GM23248 (cell line): ENCODE results near the gene GPR35. TPM values are rescaled to one million over a fixed set of nuclear protein-coding genes. Genes with fewer than 3 reads are reported as not detected.

Experiments
- DNase-seq: peaks from one replicate; pipeline ENCODE4 v3.0.0-alpha.2; 2015
- H2AFZ ChIP-seq: fragments of 200-600 bp; sonication (generic); 2 replicates; pipeline ENCODE4 v1.6.1; 2016; ENCODE audit warnings: antibody characterized with exemption
- H3F3A ChIP-seq: fragments of 200-600 bp; sonication (generic); 2 replicates; pipeline ENCODE4 v1.6.1; 2016; ENCODE audit warnings: mild to moderate bottlenecking, antibody characterized with exemption, mixed run types; ENCODE audit not compliant: insufficient read depth
- H3K27ac ChIP-seq: fragments of 200-600 bp; sonication (generic); 2 replicates; pipeline ENCODE4 v1.5.1; 2016; ENCODE audit warnings: mild to moderate bottlenecking
- H3K27me3 ChIP-seq: fragments of 200-600 bp; sonication (generic); replicated peaks from 2 replicates; pipeline ENCODE4 v1.6.1; 2016; ENCODE audit warnings: mild to moderate bottlenecking; ENCODE audit not compliant: insufficient read depth
- H3K36me3 ChIP-seq: fragments of 200-600 bp; sonication (generic); 2 replicates; pipeline ENCODE4 v1.6.1; 2016; ENCODE audit warnings: low read depth, mild to moderate bottlenecking
- H3K4me1 ChIP-seq: fragments of 200-600 bp; sonication (generic); 2 replicates; pipeline ENCODE4 v1.6.1; 2016; ENCODE audit warnings: mild to moderate bottlenecking; ENCODE audit not compliant: insufficient read depth
- H3K4me2 ChIP-seq: fragments of 200-600 bp; sonication (generic); one replicate; pipeline ENCODE4 v1.6.1; 2016; ENCODE audit warnings: mild to moderate bottlenecking; ENCODE audit not compliant: unreplicated experiment
- H3K4me3 ChIP-seq: fragments of 200-600 bp; sonication (generic); 2 replicates; pipeline ENCODE4 v1.5.1; 2016; ENCODE audit warnings: mild to moderate bottlenecking
- H3K79me2 ChIP-seq: fragments of 200-600 bp; sonication (generic); 2 replicates; pipeline ENCODE4 v1.6.1; 2016; ENCODE audit warnings: mild to moderate bottlenecking; ENCODE audit not compliant: insufficient read depth
- H3K9ac ChIP-seq: fragments of 200-600 bp; sonication (generic); 2 replicates; pipeline ENCODE4 v1.6.1; 2016; ENCODE audit warnings: mild to moderate bottlenecking
- H3K9me2 ChIP-seq: fragments of 200-600 bp; sonication (generic); 2 replicates; pipeline ENCODE4 v1.6.1; 2016; ENCODE audit warnings: mixed run types, mild to moderate bottlenecking, moderate library complexity; ENCODE audit not compliant: insufficient read depth
- H3K9me3 ChIP-seq: fragments of 200-600 bp; sonication (generic); one replicate; pipeline ENCODE4 v1.6.1; 2017; ENCODE audit warnings: low read depth
- H4K20me1 ChIP-seq: fragments of 200-600 bp; sonication (generic); 2 replicates; pipeline ENCODE4 v1.6.0; 2016; ENCODE audit not compliant: insufficient read depth
- EZH2 ChIP-seq: fragments of 200-600 bp; sonication (generic); IDR thresholded peaks from 2 replicates; pipeline ENCODE4 v1.6.1; 2018; ENCODE audit warnings: antibody characterized with exemption, mild to moderate bottlenecking; ENCODE audit not compliant: insufficient read depth, poor library complexity, severe bottlenecking
- EZH2phosphoT487 ChIP-seq: fragments of 200-600 bp; sonication (generic); IDR thresholded peaks from 2 replicates; pipeline ENCODE4 v1.6.1; 2018; ENCODE audit warnings: antibody characterized with exemption, moderate library complexity, mild to moderate bottlenecking, low read depth; ENCODE audit not compliant: insufficient read depth
- WGBS, 2 experiments: methylation state at CpG; one replicate each; pipeline ENCODE4 v1.1.6; 2015 to 2017; ENCODE audit warnings: low lambda C conversion rate in 2 of 2, low coverage in 1 of 2; ENCODE audit errors: missing lambda C conversion rate in 2 of 2; 5-methylcytosine and 5-hydroxymethylcytosine counted together
- in situ Hi-C: fragments of 300-500 bp; cut with MboI; formaldehyde crosslinking; loops from 2 replicates; pipeline ENCODE4 v1.15.0; 2020
- polyA plus RNA-seq: library from polyadenylated mRNA; unstranded; fragments of >200 nt; fragmentation: Nextera tagmentation; extraction: Ambion mirVana; gene quantifications from 2 replicates; pipeline ENCODE4 v1.2.1, GENCODE V29; 2016
- total RNA-seq: library from RNA; depleted of rRNA; stranded (reverse); fragments of >200 nt; shearing (Covaris generic); gene quantifications from 2 replicates; pipeline ENCODE4 v1.2.3, GENCODE V29; 2014; rRNA removed

The GPR35 gene, protein sequence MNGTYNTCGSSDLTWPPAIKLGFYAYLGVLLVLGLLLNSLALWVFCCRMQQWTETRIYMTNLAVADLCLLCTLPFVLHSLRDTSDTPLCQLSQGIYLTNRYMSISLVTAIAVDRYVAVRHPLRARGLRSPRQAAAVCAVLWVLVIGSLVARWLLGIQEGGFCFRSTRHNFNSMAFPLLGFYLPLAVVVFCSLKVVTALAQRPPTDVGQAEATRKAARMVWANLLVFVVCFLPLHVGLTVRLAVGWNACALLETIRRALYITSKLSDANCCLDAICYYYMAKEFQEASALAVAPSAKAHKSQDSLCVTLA
- total RNA-seq = 0.25 TPM in 1 of 2 replicates, not detected in the other
- 0.14 and 0.27 TPM in 2 replicates for polyA plus RNA-seq

DNA sequence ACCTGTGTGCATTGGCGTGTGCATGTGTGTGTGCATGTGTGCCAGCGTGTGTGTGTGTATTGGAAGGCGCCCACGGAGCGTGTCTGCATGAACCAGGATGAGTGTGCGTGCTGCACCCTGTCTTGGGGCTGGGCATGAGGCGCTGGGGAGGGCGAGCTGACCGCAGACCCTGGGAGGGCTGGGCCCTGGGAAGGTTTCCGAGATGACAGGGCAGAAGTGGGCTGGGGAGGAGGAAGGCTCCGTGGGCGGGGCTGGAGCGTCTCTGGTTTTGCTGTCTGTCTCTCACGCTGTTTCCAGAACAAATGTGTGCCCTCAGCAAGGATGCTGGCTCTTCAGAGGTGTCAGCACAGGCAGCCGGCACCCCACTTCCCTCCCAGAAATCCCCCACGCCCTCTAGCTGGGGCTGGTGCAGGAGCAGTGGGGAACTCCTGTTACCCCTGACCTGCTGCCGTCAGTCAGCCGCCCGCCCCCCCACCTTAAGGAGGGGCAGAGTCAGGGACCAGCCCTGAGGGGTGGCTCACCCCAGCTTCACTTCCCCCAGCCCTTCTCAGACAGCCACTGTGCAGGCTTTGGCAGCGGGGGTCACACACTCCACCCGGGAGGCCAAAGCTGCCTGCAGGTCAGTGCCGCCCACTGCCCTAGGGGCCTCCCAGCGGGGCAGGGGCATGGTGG, at the start of gene GPR35:
Gene GPR35, plus strand, starts transcription at position 531 of the 672 bp plus-strand sequence. CDS start 4,473 bp downstream, outside the sequence.
- Histone ChIP-seq H3K4me1 (0 out of 2 replicates have a peak, but pooled peaks cover 3% of the 10 kb centered on the region), H2AFZ (0 out of 2 replicates have a peak within 1 kb of the TSS, but pooled peaks have one; percentile 36), H3K9me2 (no peaks in the 10 kb centered on the region), H3K79me2 (no peaks in the 10 kb centered on the region), H3K4me2 (no peak within 1 kb of the TSS), H3K9ac (no peak within 1 kb of the TSS), H3K9me3 (no peaks in the 10 kb centered on the region), H4K20me1 (no peaks in the 10 kb centered on the region), H3F3A (no peaks in the 10 kb centered on the region), H3K4me3 (no peak within 1 kb of the TSS), H3K27ac (no peak within 1 kb of the TSS), H3K36me3 (no peaks in the 10 kb centered on the region), H3K27me3 (no peaks in the 10 kb centered on the region)
- in situ Hi-C loops = no loop called here
- TF ChIP-seq EZH2 = no peak
- no peak for TF ChIP-seq EZH2phosphoT487
- DNase-seq = peak; percentile 86
- 21 to 29% methylated on average over 10 to 22 of the region's 23 CpGs for WGBS, 2 experiments

DNA sequence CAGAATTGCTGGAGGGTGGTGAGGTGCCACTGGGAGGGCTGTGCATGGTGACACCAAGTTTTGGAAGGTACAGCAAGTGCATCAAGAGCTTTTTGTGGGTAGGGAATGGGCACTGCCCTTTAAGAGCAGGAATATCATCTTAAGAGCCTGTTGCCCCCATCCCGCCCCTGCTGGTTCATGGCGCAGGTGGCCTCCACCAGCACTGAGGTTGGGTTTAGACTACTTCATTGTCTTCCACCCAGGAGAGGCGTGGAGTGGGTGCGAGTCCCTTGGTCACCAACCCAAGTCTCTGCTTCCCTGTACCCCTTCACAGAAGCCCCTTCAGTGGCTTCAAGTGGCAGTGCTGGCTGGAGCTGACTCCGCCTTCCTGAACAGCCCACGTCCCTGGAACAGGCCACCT, 49.2 kb upstream of the GPR35 start:
- H3K27ac ChIP-seq = no peak overlapping the region

DNA sequence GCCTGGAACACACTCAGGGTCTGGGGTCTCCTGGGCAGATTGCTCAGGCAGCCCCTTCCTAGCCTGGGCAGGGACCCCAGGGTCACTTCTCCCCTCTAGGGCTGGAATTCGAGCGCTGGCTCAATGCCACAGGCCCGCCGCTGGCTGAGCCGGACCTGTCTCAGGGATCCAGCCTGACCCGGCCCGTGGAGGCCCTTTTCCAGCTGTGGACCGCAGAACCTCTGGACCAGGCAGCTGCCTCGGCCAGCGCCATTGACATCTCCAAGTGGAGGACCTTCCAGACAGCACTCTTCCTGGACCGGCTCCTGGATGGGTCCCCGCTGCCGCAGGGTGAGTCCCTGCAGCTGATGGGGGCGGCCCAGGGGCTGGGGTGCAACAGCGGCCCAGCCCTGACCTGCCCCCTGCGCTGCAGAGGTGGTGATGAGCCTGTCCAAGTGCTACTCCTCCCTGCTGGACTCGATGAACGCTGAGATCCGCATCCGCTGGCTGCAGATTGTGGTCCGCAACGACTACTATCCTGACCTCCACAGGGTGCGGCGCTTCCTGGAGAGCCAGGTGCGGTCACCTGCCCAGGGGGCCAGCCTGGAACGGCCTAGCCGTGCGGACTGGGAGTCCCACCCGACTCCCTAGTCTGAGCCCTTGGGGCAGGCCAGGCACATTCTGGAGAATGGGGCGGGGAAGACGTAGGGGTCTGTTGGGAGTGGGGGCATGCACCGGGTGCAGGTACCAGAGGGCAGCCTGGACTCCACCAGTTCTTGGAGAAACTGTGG, 48.7 kb upstream of the GPR35 start:
- Histone ChIP-seq H3K27ac (no peak overlapping the region), H3K36me3 (no peaks in the 10 kb centered on the region; the same call in 1 of the 2 replicates), H3K4me3 (no peak overlapping the region), H3K9me2 (no peaks in the 10 kb centered on the region), H3K9me3 (no peaks in the 10 kb centered on the region), H3K4me1 (peaks cover 10% of the 10 kb centered on the region), H3K9ac (no peak overlapping the region), H4K20me1 (no peaks in the 10 kb centered on the region; the same call in 1 of the 2 replicates), H3F3A (peaks cover 19% of the 10 kb centered on the region), H3K4me2 (no peak overlapping the region), H3K79me2 (peaks cover 41% of the 10 kb centered on the region), H2AFZ (no peak overlapping the region), H3K27me3 (no peaks in the 10 kb centered on the region)
- no peak for DNase-seq
- TF ChIP-seq EZH2 = no peak
- TF ChIP-seq EZH2phosphoT487 = no peak
- WGBS, 2 experiments = 87% methylated on average over 32 of the region's 32 CpGs
- in situ Hi-C loops = no loop called here

More for the DNA sequence above, 49.2 kb upstream of the GPR35 start:
- H3K9me3 ChIP-seq = no peaks in the 10 kb centered on the region
- no peak overlapping the region for H3K4me2 ChIP-seq
- no peaks in the 10 kb centered on the region for H3K9me2 ChIP-seq
- H3K9ac ChIP-seq = no peak overlapping the region
- in situ Hi-C loops = no loop called here
- 81 to 89% methylated on average over 6 of the region's 6 CpGs for WGBS, 2 experiments
- H4K20me1 ChIP-seq = no peaks in the 10 kb centered on the region; the same call in 1 of the 2 replicates
- DNase-seq = no peak
- no peaks in the 10 kb centered on the region for H3K27me3 ChIP-seq
- TF ChIP-seq EZH2phosphoT487 (no peak), EZH2 (no peak)
- H3K79me2 ChIP-seq = peaks cover 36% of the 10 kb centered on the region
- no peaks in the 10 kb centered on the region; the same call in 1 of the 2 replicates for H3K36me3 ChIP-seq
- peaks cover 15% of the 10 kb centered on the region for H3F3A ChIP-seq
- no peak overlapping the region for H3K4me3 ChIP-seq
- peaks cover 10% of the 10 kb centered on the region for H3K4me1 ChIP-seq
- no peak overlapping the region for H2AFZ ChIP-seq
